Stomach smooth muscle (tissue), 2 donors: ENCODE measurements around the gene CHD9.
"Not testable (repeated sequence)": the region's sequence is repeated elsewhere in the genome, so short reads cannot be mapped to it uniquely, and the experiment has no call there.

Experiments
- H3K27ac ChIP-seq: one replicate; pipeline ENCODE4 v1.7.0; 2013; ENCODE audit warnings: mild to moderate bottlenecking, low read length, inconsistent platforms
- H3K27me3 ChIP-seq, 2 donors: one replicate each; pipeline ENCODE4 v1.7.0; 2013; ENCODE audit warnings: low read length in 2 of 2; ENCODE audit not compliant: insufficient read depth in 2 of 2, control insufficient read depth in 1 of 2
- H3K36me3 ChIP-seq, 2 donors: one replicate each; pipeline ENCODE4 v1.7.0; 2013; ENCODE audit warnings: low read length in 2 of 2; ENCODE audit not compliant: control insufficient read depth in 2 of 2, insufficient read depth in 2 of 2
- H3K4me1 ChIP-seq: one replicate; pipeline ENCODE4 v1.7.0; 2013; ENCODE audit warnings: low read length; ENCODE audit not compliant: control insufficient read depth, insufficient read depth
- H3K4me3 ChIP-seq, 2 donors: one replicate each; pipeline ENCODE4 v1.7.0; 2013; ENCODE audit warnings: low read length in 2 of 2
- H3K9ac ChIP-seq, 2 donors: one replicate each; pipeline ENCODE4 v1.7.0; 2013; ENCODE audit warnings: low read length in 2 of 2, mild to moderate bottlenecking in 1 of 2
- H3K9me3 ChIP-seq, 2 donors: one replicate each; pipeline ENCODE4 v1.7.0; 2013; ENCODE audit warnings: low read length in 2 of 2; ENCODE audit not compliant: control insufficient read depth in 2 of 2
- donor health status: healthy.
- donor health status: Pancreatic carcinoma.

Gene CHD9

GRCh38 chr16:53282975-53283946, 228.5 kb downstream of the CHD9 start:
- Histone ChIP-seq H3K4me1 (no peaks in the 10 kb centered on the region), H3K27me3 (no peaks in the 10 kb centered on the region), H3K9me3 (no peaks in the 10 kb centered on the region), H3K9ac (no peak overlapping the region), H3K36me3 (peaks cover 21% of the 10 kb centered on the region in 2 donors), H3K4me3 (no peak overlapping the region), H3K27ac (no peak overlapping the region)

GRCh38 chr16:53285236-53285635, 230.4 kb downstream of the CHD9 start:
- Histone ChIP-seq H3K4me1 (no peaks in the 10 kb centered on the region), H3K36me3 (peaks cover 26 to 27% of the 10 kb centered on the region in 2 donors), H3K27me3 (no peaks in the 10 kb centered on the region), H3K27ac (no peak overlapping the region), H3K9ac (no peak overlapping the region), H3K4me3 (no peak overlapping the region), H3K9me3 (no peaks in the 10 kb centered on the region)

- Histone ChIP-seq H3K27me3 (no peaks in the 10 kb centered on the region), H3K4me3 (no peak overlapping the region), H3K9ac (no peak overlapping the region), H3K9me3 (no peaks in the 10 kb centered on the region), H3K36me3 (peaks cover 29 to 56% of the 10 kb centered on the region in 2 donors), H3K27ac (no peak overlapping the region), H3K4me1 (no peaks in the 10 kb centered on the region)
Observed at GRCh38 chr16:53290520-53290919, 235.7 kb downstream of the CHD9 start.

- no peaks in the 10 kb centered on the region for H3K9me3 ChIP-seq
- no peaks in the 10 kb centered on the region for H3K4me1 ChIP-seq
- no peaks in the 10 kb centered on the region for H3K27me3 ChIP-seq
- no peak overlapping the region for H3K27ac ChIP-seq
- H3K9ac ChIP-seq, result no peak overlapping the region
- peaks cover 25 to 49% of the 10 kb centered on the region in 2 donors for H3K36me3 ChIP-seq
- no peak overlapping the region for H3K4me3 ChIP-seq
Observed at GRCh38 chr16:53291757-53292392, 237.1 kb downstream of the CHD9 start.

GRCh38 chr16:53297477-53297876, 242.7 kb downstream of the CHD9 start:
- Histone ChIP-seq H3K4me3 (no peak overlapping the region), H3K9ac (no peak overlapping the region), H3K4me1 (no peaks in the 10 kb centered on the region), H3K36me3 (peaks cover 33 to 47% of the 10 kb centered on the region in 2 donors), H3K27ac (no peak overlapping the region), H3K27me3 (no peaks in the 10 kb centered on the region), H3K9me3 (no peaks in the 10 kb centered on the region)

GRCh38 chr16:53304334-53304733, 249.5 kb downstream of the CHD9 start:
- Histone ChIP-seq H3K9me3 (no peaks in the 10 kb centered on the region), H3K4me3 (no peak overlapping the region), H3K4me1 (no peaks in the 10 kb centered on the region), H3K9ac (no peak overlapping the region), H3K36me3 (peaks cover 22 to 32% of the 10 kb centered on the region in 2 donors), H3K27me3 (no peaks in the 10 kb centered on the region), H3K27ac (no peak overlapping the region)

- Histone ChIP-seq H3K27me3 (no peaks in the 10 kb centered on the region), H3K27ac (no peak overlapping the region), H3K9ac (no peak overlapping the region), H3K4me3 (no peak overlapping the region), H3K36me3 (peaks cover 17 to 34% of the 10 kb centered on the region in 2 donors), H3K4me1 (no peaks in the 10 kb centered on the region), H3K9me3 (no peaks in the 10 kb centered on the region)
Observed at GRCh38 chr16:53305743-53306142, 251.0 kb downstream of the CHD9 start.

- Histone ChIP-seq H3K4me1 (no peaks in the 10 kb centered on the region), H3K4me3 (no peak overlapping the region), H3K36me3 (peaks cover 10 to 35% of the 10 kb centered on the region in 2 donors), H3K27ac (no peak overlapping the region), H3K9me3 (no peaks in the 10 kb centered on the region), H3K27me3 (no peaks in the 10 kb centered on the region), H3K9ac (no peak overlapping the region)
Observed at GRCh38 chr16:53309457-53309856, 254.7 kb downstream of the CHD9 start.

GRCh38 chr16:53320992-53321391, 266.2 kb downstream of the CHD9 start:
- no peak overlapping the region for H3K9ac ChIP-seq
- H3K27ac ChIP-seq, result no peak overlapping the region
- H3K27me3 ChIP-seq, result no peaks in the 10 kb centered on the region
- peaks cover 24 to 37% of the 10 kb centered on the region in 2 donors for H3K36me3 ChIP-seq
- H3K4me3 ChIP-seq, result no peak overlapping the region
- H3K9me3 ChIP-seq, result no peaks in the 10 kb centered on the region
- no peaks in the 10 kb centered on the region for H3K4me1 ChIP-seq

GRCh38 chr16:53323924-53324323, 269.1 kb downstream of the CHD9 start:
- H3K9me3 ChIP-seq, result no peaks in the 10 kb centered on the region
- H3K36me3 ChIP-seq, result peaks cover 13 to 27% of the 10 kb centered on the region in 2 donors
- no peak overlapping the region for H3K9ac ChIP-seq
- no peaks in the 10 kb centered on the region for H3K27me3 ChIP-seq
- no peak overlapping the region for H3K4me3 ChIP-seq
- no peak overlapping the region for H3K27ac ChIP-seq
- no peaks in the 10 kb centered on the region for H3K4me1 ChIP-seq

- H3K27me3 ChIP-seq, H3K9ac ChIP-seq, H3K4me3 ChIP-seq, H3K27ac ChIP-seq, H3K9me3 ChIP-seq, H3K4me1 ChIP-seq, H3K36me3 ChIP-seq: not testable (repeated sequence)
Observed at GRCh38 chr16:53330991-53331390, 276.2 kb downstream of the CHD9 start.
